A673 (cell line): ENCODE data around the gene ZNF564. TPM values are rescaled to one million over a fixed set of nuclear protein-coding genes. Genes with fewer than 3 reads are reported as not detected.
A peak's percentile ranks its signal among the peaks of the same experiment; 100 is the strongest.

Source experiments
- BruUV-seq: library from RNA; stranded (reverse); fragments of 400-500 nt; replicated peaks from 2 replicates; lab custom pipeline; 2021; lab: Mats Ljungman, UMichigan
- CTCF ChIA-PET: fragments of 300-600 bp; sonication (Branson Sonifier 250); formaldehyde crosslinking; loops from one replicate; lab custom pipeline; 2022; ENCODE audit warnings: antibody characterized with exemption; lab: Charles Lee
- POLR2A ChIA-PET: fragments of 300-600 bp; sonication (Branson Sonifier 250); formaldehyde crosslinking; loops from one replicate; lab custom pipeline; 2022; ENCODE audit warnings: antibody characterized with exemption; ENCODE audit not compliant: low non-redundant PET; lab: Charles Lee
- DNase-seq: peaks from one replicate; pipeline ENCODE4 v3.0.0-alpha.2; 2015; ENCODE audit warnings: low spot score
- H3K27ac ChIP-seq: fragments of 200-600 bp; sonication (generic); 2 replicates; pipeline ENCODE4 v1.5.1; 2016; ENCODE audit warnings: mixed run types, low read depth, mild to moderate bottlenecking, mixed read lengths, antibody characterized with exemption, low read length; ENCODE audit not compliant: poor library complexity, severe bottlenecking
- H3K27me3 ChIP-seq: fragments of 200-600 bp; sonication (generic); replicated peaks from 2 replicates; pipeline ENCODE4 v1.6.1; 2017; ENCODE audit warnings: mixed run types, low read depth, mild to moderate bottlenecking, mixed read lengths, antibody characterized with exemption, low read length; ENCODE audit not compliant: insufficient read depth, poor library complexity
- H3K36me3 ChIP-seq: fragments of 200-600 bp; sonication (generic); 2 replicates; pipeline ENCODE4 v1.6.1; 2016; ENCODE audit warnings: mixed run types, mild to moderate bottlenecking, mixed read lengths, antibody characterized with exemption, low read length; ENCODE audit not compliant: insufficient read depth, poor library complexity, severe bottlenecking
- H3K4me1 ChIP-seq: fragments of 200-600 bp; sonication (generic); 2 replicates; pipeline ENCODE4 v1.6.1; 2017; ENCODE audit warnings: mixed run types, mild to moderate bottlenecking, mixed read lengths, antibody characterized with exemption, low read length; ENCODE audit not compliant: insufficient read depth, poor library complexity, severe bottlenecking
- H3K4me3 ChIP-seq: fragments of 200-600 bp; sonication (generic); 2 replicates; pipeline ENCODE4 v1.5.1; 2016; ENCODE audit warnings: low read depth, mixed run types, mild to moderate bottlenecking, mixed read lengths, low read length; ENCODE audit not compliant: poor library complexity, severe bottlenecking
- H3K9me3 ChIP-seq: fragments of 200-600 bp; sonication (generic); 2 replicates; pipeline ENCODE4 v1.6.1; 2016; ENCODE audit warnings: mixed run types, low read depth, mild to moderate bottlenecking, mixed read lengths, antibody characterized with exemption, low read length; ENCODE audit not compliant: poor library complexity, severe bottlenecking
- CTCF ChIP-seq: fragments of 300-800, 200-600 bp; sonication (generic); conservative IDR thresholded peaks from 2 replicates; pipeline ENCODE4 v1.5.1; 2017; ENCODE audit warnings: low read depth, mild to moderate bottlenecking, antibody characterized with exemption, low read length, moderate library complexity, mixed read lengths
- EZH2 ChIP-seq: fragments of 200-600 bp; sonication (generic); IDR thresholded peaks from 2 replicates; pipeline ENCODE4 v1.6.1; 2017; ENCODE audit warnings: borderline replicate concordance, low read depth, mild to moderate bottlenecking, mixed read lengths, antibody characterized with exemption, low read length; ENCODE audit not compliant: poor library complexity, severe bottlenecking
- intact Hi-C: fragments of 100-400 bp; cut with micrococcal nuclease; formaldehyde crosslinking; loops from one replicate; pipeline ENCODE4 v1.10.0; 2022; ENCODE audit not compliant: unreplicated experiment
- total RNA-seq: library from RNA; stranded (reverse); gene quantifications from 2 replicates; pipeline ENCODE4 v1.2.3, GENCODE V29; 2021

Gene ZNF564
- total RNA-seq, 1 experiment from 2014 or later, result 6.3 TPM

- ChIA-PET CTCF (no interaction called here), POLR2A (no interaction called here)
- Histone ChIP-seq H3K36me3 (no peaks in the 10 kb centered on the region), H3K4me3 (no peak overlapping the region), H3K9me3 (no peaks in the 10 kb centered on the region), H3K27ac (no peak overlapping the region), H3K27me3 (no peaks in the 10 kb centered on the region), H3K4me1 (no peaks in the 10 kb centered on the region)
- intact Hi-C loops, result no loop called here
- no TSS peak for BruUV-seq
- no peak for DNase-seq
- TF ChIP-seq EZH2 (no peak), CTCF (no peak)
Observed at GRCh38 chr19:12485571-12485970, 65.7 kb downstream of the ZNF564 start.

DNA sequence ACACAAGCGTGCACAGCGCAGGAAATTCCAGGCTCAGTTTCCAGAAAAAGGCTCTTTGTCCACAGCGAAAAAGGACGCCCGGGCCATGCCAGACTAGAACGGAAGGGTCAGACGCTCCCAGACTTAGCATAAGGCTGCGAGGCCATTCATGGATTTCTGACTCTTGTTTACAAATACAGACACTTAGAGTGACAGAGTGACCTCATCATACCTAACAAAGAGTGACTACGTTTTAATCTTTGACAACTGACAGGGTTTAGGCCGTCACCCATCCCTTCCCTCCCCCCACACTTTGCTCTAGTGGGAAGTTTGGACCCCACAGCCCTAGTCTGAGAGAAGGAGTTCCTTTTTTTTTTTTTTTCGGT, 66.2 kb downstream of the ZNF564 start:
- CTCF ChIA-PET, result no interaction called here
- Histone ChIP-seq H3K4me1 (no peaks in the 10 kb centered on the region), H3K9me3 (no peaks in the 10 kb centered on the region), H3K27ac (no peak overlapping the region), H3K27me3 (no peaks in the 10 kb centered on the region), H3K36me3 (no peaks in the 10 kb centered on the region), H3K4me3 (peak overlapping the region; percentile 92)
- POLR2A ChIA-PET, result no interaction called here
- intact Hi-C loops, result no loop called here
- BruUV-seq, result no TSS peak
- TF ChIP-seq CTCF, result no peak
- TF ChIP-seq EZH2, result no peak
- DNase-seq, result no peak

DNA sequence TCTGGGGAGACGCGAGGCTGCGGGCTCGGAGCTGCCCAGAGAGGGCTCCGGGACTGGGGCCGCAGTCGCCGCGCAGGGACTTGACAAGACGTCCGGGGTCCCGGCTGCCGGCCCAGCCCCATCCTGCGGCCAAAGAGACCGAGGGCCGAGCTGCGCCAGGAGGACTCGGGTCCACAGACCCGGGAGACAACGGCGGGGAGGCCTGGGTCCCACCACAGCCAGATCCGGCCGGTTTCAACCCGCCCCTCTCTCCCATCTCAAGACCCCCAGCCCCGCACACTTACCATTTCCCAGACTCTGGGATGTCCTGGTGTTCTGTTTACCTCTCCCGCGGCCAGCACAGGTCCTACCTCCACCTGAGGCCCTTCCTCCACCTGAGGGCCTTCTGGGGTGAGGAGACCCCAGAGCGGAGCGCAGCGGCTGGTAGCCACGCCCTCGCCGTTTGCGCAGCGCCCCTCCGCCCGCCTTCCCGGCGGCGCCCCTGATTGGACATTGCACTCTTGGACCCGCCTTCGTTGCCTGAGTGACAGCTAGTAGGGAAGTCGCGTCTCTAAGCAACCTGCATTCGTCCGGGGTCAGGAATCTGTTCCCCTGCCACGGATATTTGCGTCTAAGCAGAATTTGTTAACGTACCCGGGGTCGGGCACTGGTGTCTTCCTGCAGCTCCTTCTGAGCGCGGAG, 66.8 kb downstream of the ZNF564 start, which contains the start of gene ZNF709:
ZNF709 (minus strand) TSS at position 446 of the 681 bp plus-strand sequence; CDS start at position 287, 159 bp downstream.
- H3K9me3 ChIP-seq, result no peaks in the 10 kb centered on the region
- TF ChIP-seq CTCF (no peak), EZH2 (no peak)
- POLR2A ChIA-PET, result no interaction called here
- peak within 1 kb of the TSS; percentile 92 for H3K4me3 ChIP-seq
- intact Hi-C loops, result no loop called here
- BruUV-seq, result no TSS peak
- H3K27ac ChIP-seq, result peak within 1 kb of the TSS; percentile 72
- CTCF ChIA-PET, result no interaction called here
- DNase-seq, result peak; percentile 91
- no peaks in the 10 kb centered on the region for H3K36me3 ChIP-seq
- H3K4me1 ChIP-seq, result no peaks in the 10 kb centered on the region
- no peaks in the 10 kb centered on the region for H3K27me3 ChIP-seq
